ENCODE data around the gene KRTAP4-3. TPM values are rescaled to one million over a fixed set of nuclear protein-coding genes. Genes with fewer than 3 reads are reported as not detected.

The KRTAP4-3 gene
- total RNA-seq, 1 experiment from 2014 or later: not detected

DNA sequence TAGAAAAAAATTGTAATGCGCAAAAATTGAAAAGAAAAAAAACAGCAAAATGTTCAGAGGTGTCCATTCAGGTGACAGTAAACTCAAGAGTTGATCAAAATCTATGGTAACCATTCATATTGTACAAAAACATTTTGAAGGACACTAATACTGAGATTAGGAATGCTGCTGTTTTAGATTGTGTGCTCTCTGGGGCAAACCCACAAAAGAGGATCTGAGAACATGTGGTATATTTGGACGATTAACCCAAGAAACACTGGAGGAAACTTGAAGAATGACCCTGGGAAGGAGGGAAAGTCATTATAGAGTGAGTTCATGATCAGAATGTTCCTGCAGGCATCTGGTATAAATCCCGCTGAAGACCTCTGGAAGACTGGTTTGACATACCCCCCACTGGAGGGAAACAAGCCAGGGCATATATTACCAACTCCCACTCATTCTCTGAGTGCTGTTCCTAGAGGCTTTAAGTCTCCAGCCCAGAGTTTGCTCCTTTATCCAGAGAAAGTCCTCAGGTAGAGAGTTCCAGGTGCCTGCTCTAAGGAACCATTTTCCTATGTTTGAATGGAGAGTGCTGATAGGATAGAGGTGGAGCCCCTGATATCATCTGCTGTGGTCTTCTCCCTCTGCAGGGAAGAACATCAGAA lies 8.8 kb upstream of the KRTAP4-3 start:
- Mint-ChIP-seq H3K27ac (no peak overlapping the region), H3K36me3 (ENCODE audit: insufficient read depth in 1 of 3, low read depth in 3 of 3) (no peaks in the 10 kb centered on the region), H3K9me3 (no peaks in the 10 kb centered on the region; a peak in 2 of 5 replicates), H3K27me3 (ENCODE audit: low read depth) (no peaks in the 10 kb centered on the region; the same call in 1 of the 2 replicates), H3K4me1 (0 out of 4 replicates have a peak, but pooled peaks cover 0 to 3% of the 10 kb centered on the region in 2 experiments), H3K4me3 (no peak overlapping the region)
- H4K8ac ChIP-seq (replicated peaks; ENCODE audit: insufficient read length, low read depth, low read length): no peak overlapping the region
- no peak overlapping the region for H3K14ac ChIP-seq (ENCODE audit: insufficient read depth, low read length)
- no CpG with 5 or more reads among the region's 3 CpGs for WGBS (ENCODE audit: extremely low coverage, insufficient read length, low lambda C conversion rate)
- no peak overlapping the region for H4K91ac ChIP-seq (ENCODE audit: insufficient read length, low read depth, low read length)
- H3K9me3 ChIP-seq (ENCODE audit: control insufficient read depth, low read depth, low read length): no peaks in the 10 kb centered on the region
- DNase-seq: no peak
- H3K4me1 ChIP-seq (ENCODE audit: insufficient read depth, low read length): no peaks in the 10 kb centered on the region
- H3K79me1 ChIP-seq (ENCODE audit: insufficient read depth, low read depth, low read length, poor library complexity, severe bottlenecking): no peaks in the 10 kb centered on the region
- no peak overlapping the region for H2BK12ac ChIP-seq (ENCODE audit: insufficient read length, low read depth, low read length)
- H3K23me2 ChIP-seq (ENCODE audit: insufficient read length, low read depth, low read length, poor library complexity, severe bottlenecking): no peaks in the 10 kb centered on the region
- TF ChIP-seq, protein P1, sequence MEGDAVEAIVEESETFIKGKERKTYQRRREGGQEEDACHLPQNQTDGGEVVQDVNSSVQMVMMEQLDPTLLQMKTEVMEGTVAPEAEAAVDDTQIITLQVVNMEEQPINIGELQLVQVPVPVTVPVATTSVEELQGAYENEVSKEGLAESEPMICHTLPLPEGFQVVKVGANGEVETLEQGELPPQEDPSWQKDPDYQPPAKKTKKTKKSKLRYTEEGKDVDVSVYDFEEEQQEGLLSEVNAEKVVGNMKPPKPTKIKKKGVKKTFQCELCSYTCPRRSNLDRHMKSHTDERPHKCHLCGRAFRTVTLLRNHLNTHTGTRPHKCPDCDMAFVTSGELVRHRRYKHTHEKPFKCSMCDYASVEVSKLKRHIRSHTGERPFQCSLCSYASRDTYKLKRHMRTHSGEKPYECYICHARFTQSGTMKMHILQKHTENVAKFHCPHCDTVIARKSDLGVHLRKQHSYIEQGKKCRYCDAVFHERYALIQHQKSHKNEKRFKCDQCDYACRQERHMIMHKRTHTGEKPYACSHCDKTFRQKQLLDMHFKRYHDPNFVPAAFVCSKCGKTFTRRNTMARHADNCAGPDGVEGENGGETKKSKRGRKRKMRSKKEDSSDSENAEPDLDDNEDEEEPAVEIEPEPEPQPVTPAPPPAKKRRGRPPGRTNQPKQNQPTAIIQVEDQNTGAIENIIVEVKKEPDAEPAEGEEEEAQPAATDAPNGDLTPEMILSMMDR (conservative IDR thresholded peaks at IDR 0.05): no peak
- no peak overlapping the region for H2BK15ac ChIP-seq (ENCODE audit: low read depth, low read length)
- no peak overlapping the region for H3T11ph ChIP-seq (ENCODE audit: low read length)
- H3K56ac ChIP-seq (ENCODE audit: insufficient read length, low read depth, low read length): no peak overlapping the region
- no peak overlapping the region for H2BK120ac ChIP-seq (ENCODE audit: low read depth, low read length, poor library complexity, severe bottlenecking)
- H3K9ac ChIP-seq (ENCODE audit: extremely low read depth, insufficient read length, low read length): no peak overlapping the region
- H2AFZ ChIP-seq (ENCODE audit: low read length): no peak overlapping the region
- H3K27ac ChIP-seq (ENCODE audit: insufficient read length, low read depth, low read length): no peak overlapping the region
- no peak overlapping the region for H2BK5ac ChIP-seq (ENCODE audit: insufficient read length, low read length)
- H3K4ac ChIP-seq (ENCODE audit: low read depth, low read length): no peak overlapping the region
- H2AK5ac ChIP-seq (ENCODE audit: insufficient read length, low read length): no peak overlapping the region
- no peak overlapping the region for H3K23ac ChIP-seq (ENCODE audit: insufficient read length, low read depth, low read length)
- H3K18ac ChIP-seq (ENCODE audit: insufficient read length, low read depth, low read length): no peak overlapping the region
- no peak overlapping the region for H3K4me2 ChIP-seq (ENCODE audit: insufficient read depth, insufficient read length, low read length)
- no peaks in the 10 kb centered on the region for H4K20me1 ChIP-seq (ENCODE audit: control insufficient read depth, insufficient read depth, insufficient read length)
- no peaks in the 10 kb centered on the region for H3K79me2 ChIP-seq (ENCODE audit: insufficient read depth, low read length)
- no peak overlapping the region for H2BK20ac ChIP-seq (ENCODE audit: low read depth, low read length, poor library complexity, severe bottlenecking)
- no peaks in the 10 kb centered on the region for H3K27me3 ChIP-seq (ENCODE audit: insufficient read depth, low read length)
- no peak overlapping the region for H4K5ac ChIP-seq (ENCODE audit: insufficient read length, low read depth, low read length)
